Fibroblast of peridontal ligament (primary cell): ENCODE results near the gene ITGB7.

Source experiments
- DNase-seq: peaks from one replicate; pipeline ENCODE4 v3.0.0-alpha.2; 2010; ENCODE audit errors: extremely low read depth

The ITGB7 gene

DNA sequence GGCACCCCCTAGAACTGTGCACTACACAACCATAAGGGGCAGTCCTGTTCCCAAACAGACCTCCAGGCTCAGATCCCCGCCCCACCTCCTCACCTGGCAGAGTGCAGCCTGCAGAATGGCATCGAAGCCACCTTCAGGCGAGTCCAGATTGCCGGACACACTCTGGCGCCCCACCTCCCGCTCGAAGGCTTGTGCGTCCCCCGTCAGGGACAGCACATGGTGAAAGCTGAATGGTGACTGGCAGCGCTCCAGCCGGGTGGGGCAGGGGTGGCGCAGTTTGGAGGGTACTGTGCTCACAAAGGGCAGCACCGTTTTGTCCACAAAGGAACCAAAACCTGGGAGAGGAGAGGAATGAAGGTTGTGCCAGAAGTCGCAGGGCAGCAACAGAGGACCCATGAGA, 10.6 kb downstream of the ITGB7 start:
- DNase-seq = no peak

DNA sequence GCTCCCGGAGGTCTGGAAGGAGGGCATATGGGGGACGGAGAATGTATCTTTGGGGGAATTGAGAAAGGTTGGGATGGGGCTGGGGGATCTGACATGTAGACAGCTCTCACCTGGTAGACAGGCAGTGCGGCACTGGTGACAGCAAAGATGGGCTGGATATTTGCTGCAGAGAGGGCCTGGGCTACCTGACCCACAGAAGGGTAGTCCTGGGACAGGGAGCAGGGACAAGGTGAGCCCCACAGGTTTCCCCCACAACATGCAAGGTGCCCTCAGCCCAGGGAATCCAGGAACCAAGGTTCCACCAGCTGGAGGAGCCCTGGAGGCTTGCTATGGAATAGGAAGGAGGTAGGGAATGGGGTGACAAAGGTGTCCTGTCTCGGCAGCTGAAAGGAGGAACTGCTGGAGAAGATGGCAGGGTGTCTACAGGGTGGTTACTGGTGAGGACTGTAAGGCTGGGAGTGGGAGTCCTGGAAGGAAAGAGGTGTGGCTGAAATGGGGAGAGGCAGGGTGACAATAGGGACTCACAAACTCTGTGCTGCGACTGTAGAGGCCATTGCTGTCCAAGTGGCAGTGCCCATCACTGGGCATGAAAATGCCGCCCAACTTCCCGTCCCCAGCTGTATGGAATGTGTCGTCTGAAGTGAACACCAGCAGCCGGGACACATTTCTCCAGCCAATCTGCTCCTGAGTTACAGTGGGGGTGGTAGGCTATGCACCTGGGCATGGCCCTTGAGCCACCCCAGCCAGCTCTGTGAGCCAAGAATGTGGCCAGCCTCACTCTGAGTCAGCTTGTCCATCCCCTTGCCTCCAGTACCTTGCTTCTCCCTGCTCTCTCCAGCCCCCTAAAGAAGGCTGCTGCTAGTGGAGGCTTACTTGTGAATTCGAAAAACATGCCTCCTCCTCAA, 11.3 kb downstream of the ITGB7 start:
- DNase-seq = no peak

DNA sequence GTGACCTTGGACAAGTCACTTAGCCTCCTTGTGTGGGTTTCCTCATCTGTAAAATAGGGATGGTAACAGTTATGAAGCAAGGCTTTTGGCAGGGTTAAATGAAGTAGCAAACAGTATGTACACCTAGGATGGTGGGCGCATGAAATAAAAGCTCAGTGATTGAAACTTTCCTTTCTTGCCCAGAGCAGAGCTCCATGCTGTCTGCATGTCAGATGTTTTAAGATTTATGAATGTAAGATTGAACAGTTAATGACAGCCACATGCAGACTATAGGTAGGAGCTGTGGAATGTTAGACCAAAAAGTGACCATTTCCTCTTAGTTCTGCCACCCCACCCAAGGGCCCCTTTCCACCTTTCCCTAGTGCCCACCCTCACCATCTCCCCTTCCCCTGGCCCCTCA, 12.1 kb downstream of the ITGB7 start:
- DNase-seq = no peak

DNA sequence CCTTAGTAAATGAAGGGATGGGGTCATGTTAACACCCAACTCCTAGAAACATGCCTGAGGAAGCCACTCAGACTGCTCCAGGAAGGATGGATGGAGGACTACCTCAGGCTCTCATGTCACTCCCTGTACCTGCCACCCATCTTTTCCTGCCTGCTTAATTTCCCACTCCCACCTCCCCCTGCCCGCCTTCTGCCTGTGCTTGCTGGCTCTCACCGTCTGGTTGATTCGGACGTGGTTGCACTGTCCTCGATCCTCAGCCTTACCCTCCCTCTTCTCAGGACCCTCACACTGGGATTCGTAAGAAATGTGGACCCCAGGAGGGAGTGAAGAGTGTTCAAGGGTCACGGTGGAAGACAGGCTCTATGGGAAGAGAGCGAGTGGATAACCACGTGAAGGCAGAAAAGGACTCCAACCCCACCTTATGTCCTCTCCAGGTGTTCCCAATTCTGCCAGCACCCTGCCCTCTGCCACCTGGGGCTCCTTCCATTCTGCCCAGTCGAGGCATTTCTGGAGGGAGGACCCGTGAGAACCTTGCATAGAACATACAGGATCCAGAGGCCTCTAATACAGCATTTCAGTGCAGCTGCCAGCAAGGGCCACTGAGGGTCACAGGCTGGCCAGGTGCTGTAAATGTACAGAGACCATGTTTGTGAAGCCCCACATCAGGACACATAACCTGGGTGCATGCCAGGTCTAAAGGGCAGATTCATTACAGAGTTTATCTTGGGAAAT, 12.9 kb downstream of the ITGB7 start:
- no peak for DNase-seq

DNA sequence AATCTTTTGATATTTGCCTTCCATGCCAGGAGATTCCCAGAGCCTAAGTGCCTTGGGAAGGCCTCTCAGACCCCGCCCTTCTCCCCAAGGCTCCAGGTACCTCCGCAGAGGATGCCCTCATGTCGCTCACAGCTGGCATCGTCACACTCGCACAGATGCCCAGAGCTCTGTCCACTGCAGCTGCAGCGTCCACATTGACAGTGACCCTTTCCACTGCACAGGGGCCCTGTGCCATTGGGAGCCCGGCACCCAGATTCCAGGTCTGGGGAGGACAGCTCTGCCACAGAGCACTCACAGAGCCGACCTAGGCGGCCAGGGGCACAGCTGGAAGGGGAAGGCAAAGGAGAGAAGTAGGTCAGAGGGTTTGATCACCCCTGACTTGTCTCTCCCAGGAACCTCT, 14.0 kb downstream of the ITGB7 start:
- DNase-seq = no peak

DNA sequence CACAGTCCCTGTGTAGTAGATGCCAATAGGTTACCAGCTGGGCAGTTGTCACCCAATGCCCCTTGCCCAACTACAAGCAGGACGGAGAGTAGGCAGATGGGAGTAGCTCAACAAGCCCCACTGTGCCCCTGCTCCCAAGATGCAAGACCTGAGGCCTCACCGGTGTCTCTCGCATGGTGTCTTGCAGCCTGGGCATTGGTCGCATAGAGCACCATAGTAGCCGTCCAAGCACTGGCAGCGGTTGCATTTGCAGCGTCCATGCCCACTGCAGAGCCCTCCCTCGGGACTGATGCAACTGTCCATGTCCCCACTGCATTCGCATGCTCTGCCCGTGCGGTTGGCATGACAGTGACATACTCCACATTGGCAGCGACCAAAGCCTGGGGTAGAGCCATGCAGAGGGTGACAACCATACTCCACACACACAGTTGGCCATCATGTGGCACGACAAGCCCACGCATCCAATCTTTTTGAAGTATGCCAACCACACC, 14.5 kb downstream of the ITGB7 start:
- no peak for DNase-seq

DNA sequence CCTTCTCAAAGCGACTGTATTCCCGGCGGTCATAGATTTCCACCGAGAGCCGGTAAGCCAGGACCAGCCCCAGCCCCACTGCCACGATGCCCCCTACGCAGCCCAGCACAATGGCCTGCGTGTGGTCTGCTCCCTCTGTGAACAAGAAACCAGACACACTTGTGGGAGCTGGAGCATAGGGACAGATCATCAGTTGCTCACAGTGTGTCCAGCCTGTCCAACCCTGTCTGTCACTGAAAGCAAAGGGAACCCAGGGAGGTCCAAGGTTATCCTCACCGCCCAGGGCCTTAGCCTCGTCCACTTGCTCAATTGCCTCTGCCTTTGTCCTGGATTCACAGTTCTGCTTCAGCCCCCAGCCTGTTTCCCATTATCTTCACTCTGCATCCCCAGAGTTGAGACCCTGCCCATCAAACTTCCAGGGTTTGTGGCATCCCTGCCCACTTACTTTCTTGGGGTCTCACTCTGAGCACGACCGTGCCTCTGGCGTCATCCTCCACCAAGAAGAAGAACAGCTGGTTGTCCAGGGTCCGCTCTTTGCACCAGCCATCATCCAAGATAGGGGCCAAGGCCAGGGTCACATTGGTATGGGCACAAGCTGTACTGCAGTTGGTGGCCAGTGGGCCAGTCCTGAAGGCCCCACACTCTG, 15.0 kb downstream of the ITGB7 start:
- no peak for DNase-seq

DNA sequence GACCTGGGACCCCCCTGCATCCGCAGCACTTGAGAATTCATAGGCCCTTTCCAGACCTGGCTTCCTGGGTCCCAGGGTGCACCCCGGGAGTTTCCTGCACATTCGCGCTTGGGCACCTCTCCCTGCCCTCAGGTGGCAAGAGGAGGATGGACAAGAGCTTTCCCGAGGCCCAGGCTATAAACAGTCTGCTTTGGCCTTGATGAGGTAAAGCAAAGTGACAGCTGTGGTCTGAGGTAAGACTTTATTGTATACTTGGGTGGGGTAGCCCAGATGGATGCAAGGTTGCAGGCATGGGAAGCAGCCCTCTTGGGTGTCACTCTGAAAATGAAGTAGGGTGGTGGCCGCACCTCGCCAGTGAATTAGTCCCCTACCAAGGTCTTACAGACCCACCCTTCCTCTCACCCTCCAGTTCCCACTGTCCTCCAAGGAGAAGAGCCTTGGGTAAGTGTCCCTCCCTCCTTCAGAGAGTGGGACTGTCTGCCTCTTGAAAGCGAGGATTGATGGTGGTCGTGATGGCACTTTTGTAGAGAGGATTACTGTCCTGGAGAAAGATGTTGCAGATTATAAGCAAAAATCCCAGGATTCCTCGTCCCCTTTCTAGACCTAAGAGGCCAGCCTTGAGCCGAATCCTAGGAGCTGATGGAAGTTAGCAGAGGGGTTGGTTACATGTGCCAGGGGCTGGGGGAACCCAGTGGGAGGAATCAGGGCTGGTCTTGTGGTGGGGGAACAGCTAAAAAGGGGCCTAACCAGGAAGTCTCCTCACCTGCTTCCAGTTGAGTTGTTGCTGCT, 15.8 kb downstream of the ITGB7 start:
- no peak for DNase-seq

DNA sequence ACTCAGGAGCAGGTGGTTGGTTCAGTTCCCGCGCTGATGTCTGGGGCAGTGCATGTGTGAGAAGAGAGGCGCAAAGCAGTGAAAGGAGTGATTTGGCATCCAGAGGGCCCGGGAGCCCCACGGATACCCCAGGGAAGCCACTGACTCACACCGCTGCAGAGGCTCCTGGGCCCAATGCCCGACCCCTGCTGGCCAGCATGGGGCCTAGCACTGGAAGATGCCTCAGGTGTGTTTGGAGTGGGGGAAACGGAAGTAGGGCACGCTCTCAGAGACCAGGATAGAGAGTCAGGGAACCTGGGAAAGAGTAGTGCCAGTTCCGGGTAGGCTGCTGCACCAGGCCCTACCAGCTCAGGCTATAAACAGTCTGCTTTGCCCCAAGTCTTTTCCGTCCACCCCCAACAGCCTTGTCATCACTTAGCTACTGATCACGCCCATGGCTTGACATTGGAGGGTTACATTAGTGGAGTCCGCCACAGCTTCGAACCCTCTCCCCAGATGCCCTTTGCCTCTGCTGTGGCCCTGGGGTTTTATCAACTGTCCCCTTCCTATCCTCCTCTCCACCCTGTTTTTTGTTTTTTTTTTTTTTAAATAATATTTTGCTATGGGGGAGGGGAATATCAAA, 16.8 kb downstream of the ITGB7 start:
- DNase-seq = peak; percentile 68

DNA sequence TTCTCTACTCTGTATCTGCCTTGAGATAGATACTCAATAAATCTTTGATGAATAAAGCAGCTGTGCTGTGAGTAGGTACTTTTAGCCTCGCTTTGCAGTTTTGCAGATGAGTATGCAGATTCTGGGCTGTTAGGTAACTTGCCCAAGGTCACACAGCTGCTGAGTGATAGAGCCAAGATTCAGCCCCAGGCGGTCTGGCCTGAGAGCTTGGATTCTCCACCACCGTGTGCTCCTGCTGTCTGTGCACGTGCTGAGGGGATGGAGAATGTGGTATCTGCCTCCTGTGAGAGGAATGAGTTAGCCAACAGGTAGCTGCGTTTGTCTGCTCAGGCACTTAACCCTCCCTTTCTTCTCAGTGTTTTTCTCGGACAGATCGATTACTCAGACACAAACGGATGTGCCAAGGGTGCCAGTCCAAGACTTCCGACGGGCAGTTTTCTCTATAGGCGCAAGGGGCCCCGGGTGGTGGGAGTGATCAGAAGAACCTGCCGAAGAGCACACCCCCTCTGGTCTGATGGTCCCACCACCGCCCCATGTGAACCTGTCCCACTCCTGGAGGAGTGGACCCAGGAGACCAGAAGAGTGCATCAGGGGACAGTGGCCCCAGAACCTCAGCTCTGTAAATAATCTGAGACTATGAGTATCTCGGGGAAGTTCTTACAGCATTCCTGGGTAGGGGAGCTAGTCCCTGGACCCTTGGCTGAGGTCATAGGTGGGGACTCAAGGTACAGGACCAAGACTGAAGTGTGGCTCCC, 19.7 kb downstream of the ITGB7 start:
- DNase-seq = no peak

DNA sequence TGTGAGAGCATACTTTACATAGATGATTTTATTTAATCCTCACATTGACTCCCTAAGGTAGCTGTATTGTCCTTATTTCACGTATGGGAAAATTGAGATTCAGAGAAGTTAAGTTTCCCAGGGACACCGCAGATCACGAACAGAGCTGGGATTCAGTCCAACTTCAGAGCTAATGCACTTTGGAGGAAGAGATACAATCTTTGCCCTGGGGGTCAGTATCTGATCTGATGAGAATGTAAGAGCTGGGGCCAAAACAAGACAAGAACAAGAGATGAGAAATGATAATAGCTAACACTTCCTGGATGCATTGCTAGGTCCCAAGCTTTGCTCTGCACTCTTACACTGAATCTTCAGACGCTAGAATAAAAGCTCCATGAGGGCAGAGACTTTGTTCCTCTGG, 20.3 kb downstream of the ITGB7 start:
- no peak for DNase-seq

DNA sequence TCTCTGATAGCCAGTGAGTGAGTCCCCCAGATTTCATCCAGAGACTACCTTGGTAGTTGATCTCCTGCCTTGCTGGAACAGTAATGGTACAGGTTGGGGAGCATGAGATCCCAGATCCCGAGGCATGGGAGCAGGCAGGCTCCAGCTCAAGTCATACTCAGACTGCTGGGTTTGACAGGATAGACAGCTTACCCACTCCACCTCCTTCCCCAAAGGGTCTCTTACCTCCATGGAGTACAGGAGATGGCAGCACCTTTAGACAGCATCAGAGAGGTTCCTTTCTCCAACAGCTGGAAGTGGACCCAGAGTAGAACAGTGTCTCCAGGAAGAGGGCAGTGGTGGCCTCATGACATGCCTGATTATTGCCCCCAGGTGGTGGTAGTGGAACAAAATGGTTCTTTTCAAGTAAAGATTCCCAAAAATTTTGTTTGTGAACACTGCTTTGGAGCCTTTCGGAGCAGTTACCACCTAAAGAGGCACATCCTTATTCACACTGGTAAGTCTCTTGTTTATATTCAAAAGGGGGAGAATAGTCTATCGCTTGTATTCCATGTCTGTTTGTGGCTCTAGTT, 21.4 kb downstream of the ITGB7 start:
- DNase-seq = no peak

DNA sequence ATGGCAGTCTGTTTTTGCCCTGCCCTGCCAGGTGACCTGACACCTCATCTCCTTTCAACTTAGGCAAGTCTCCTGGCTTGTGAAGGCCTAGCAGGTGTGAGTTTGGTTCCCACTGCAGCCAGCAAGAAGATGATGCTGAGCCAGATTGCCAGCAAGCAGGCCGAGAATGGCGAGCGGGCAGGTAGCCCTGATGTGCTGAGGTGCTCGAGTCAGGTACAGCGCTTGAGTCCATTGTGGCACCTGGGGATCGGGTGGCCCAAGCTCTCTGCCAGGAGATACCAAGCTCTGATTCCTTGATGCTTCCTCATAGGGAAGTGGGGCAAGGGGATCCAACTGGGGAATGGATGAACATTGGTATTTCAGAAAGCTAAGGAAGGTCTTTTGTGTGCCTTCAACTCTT, 22.2 kb downstream of the ITGB7 start:
- no peak for DNase-seq

DNA sequence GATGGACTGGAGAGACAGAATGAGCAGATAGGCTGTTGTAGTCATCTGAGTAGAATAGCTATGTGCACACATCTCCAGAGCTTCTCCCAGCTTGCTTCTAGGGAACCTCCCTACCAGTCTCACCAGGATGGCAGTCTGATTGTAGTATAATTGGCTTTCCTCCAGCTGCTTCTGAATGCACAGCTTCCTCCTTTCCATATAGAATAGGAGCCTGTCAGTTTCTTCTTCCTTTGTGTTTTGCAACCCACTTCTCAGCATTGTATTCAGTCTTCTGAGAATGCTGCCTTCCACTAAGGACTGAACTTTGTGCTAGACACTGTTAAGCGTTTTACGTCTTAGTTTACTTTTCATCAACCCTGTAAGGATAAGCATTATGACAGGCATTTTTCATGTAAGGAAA, 24.1 kb downstream of the ITGB7 start:
- DNase-seq = peak; percentile 14

DNA sequence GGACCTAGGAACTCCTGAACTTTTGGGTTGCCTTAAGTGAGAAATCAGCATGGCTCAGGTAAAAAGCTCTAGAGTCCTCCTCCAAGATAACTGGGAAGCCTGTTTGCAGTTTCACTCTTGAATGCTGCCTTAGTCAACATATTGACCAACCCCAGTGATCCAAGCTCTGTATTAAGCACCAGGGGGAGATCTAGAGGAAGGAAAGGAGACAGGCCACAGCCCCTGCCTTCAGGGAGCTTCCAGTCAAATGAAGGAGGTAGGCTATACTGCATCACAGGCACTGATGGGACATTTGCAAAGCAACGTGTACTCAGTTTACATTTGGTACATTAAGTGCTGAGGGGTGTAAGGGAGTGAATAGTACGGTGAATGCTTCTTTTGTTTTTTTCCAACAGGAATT, 25.1 kb downstream of the ITGB7 start:
- no peak for DNase-seq

DNA sequence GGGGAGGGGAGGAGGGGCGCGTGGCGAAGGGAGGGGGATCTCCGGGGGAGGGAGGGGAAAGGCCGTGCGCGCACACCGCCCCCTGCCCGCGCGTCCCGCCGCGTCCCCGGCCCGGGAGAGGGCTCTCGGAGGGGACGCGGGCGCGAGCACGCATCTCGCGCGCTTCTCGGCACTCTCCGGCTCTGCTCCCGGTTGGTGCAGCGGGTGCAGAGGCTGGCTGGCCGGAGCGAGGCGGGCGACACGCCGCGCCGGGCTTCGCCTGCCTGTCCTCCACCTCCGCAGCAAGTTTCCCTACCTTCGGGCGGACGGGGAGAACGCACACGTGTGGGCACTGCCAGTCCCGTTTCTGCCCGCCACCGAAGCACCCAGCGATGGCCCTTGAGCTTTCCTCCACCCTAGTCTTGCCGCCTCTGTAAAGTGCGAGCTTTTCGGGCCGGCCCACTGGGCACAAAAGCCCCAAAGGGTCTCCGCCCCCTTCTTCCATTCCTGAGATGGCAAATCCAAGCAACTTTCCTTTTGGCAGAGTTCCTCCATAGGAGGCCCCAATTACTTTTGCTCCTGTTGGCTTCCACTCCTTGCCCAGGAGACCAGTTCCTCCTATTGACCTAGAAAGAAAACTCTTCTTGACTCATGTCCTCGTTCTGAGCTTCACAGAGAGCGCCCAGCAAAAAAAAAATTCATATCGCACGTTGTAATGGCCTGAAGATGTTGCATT, 26.0 kb downstream of the ITGB7 start:
- peak; percentile 74 for DNase-seq

DNA sequence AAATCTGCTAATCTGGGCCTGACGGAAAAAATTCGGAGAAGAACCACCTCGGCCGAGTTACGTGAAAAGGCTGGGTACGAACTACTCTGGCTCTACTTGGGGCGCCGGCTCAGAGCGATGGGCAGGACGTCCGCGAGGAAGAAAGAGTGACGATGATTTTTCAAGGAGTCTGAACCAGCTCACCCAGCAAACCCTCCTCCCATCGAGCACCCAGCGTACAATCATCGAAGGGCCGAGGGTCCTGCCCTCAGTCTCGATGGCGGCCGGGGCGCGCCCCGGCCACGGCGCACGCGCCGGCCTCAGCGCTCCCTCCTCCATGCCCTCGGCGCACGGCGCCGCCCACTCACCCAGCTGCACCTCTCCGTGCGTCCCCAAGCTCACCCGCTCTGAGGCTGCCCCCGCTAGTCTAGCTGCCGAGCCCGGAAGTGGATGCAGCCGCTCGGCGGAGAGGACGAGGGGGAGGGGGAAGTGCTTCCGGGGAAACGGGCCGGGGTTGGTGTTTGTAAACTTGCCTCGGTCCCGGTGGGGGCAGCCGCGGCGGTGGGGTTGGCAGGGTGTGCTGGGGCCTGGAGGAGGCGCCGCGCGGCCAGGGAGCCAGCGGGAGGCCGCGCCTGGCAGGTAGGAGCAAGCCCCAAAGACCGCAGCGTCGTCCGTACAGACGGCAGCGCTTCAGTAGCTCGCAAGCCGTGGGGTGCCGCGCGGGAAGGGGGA, 26.7 kb downstream of the ITGB7 start, which contains the start of the genes CSAD and ZNF740:
CSAD (minus strand) TSS at position 706 of the 711 bp plus-strand sequence. CDS start 7,455 bp downstream, outside the sequence.
ZNF740 (plus strand) TSS at position 503 of the 711 bp plus-strand sequence. CDS start 1,262 bp downstream, outside the sequence.
- DNase-seq = peak; percentile 95

DNA sequence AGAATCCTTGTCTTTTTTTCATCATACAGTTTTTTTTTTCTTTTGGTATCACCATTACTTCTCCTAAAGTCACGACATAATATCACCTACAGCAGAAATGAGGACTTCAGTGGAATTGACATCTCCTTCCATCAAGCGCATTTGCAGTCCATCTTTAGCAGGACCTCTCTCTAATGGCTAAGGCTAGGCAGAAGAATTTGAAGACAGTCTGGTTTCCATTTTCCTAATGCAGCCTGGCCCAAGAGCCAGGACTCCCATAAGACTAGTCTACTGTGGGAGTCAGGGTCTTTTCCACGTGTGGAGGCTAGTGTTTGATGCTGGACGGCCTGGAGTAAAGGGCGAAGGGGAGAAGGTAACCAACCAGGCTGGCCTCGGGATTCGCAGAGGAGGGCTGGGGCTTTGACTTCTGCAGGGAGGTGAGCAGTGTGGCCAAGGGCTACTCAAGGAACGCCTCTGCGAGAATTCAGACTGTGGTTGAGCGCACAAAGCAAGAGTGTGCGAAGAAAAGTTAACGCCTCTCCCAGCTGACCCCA, 27.3 kb downstream of the ITGB7 start:
- DNase-seq = no peak
